OCI-LY7 (cell line): ENCODE data around the gene GTF2B. TPM values are rescaled to one million over a fixed set of nuclear protein-coding genes. Genes with fewer than 3 reads are reported as not detected.

ENCODE experiments used
- BruUV-seq: library from RNA; stranded (reverse); fragments of 400-500 nt; replicated peaks from 2 replicates; lab custom pipeline; 2021; lab: Mats Ljungman, UMichigan
- CTCF ChIA-PET: fragments of 300-600 bp; sonication (Branson Sonifier 250); formaldehyde crosslinking; loops from one replicate; lab custom pipeline; 2022; ENCODE audit warnings: antibody characterized with exemption; ENCODE audit not compliant: unreplicated experiment; lab: Charles Lee
- POLR2A ChIA-PET: fragments of 300-600 bp; sonication (Branson Sonifier 250); formaldehyde crosslinking; loops from one replicate; lab custom pipeline; 2022; ENCODE audit warnings: antibody characterized with exemption; lab: Charles Lee
- DNase-seq: peaks from one replicate; pipeline ENCODE4 v3.0.0-alpha.2; 2015; ENCODE audit warnings: low spot score
- H2AFZ ChIP-seq: fragments of 200-600 bp; sonication (generic), shearing (Covaris generic); 2 replicates; pipeline ENCODE4 v1.6.1; 2014; ENCODE audit warnings: mild to moderate bottlenecking, antibody characterized with exemption, low read length, moderate library complexity
- H3K27ac ChIP-seq: fragments of 200-600 bp; sonication (generic); 2 replicates; pipeline ENCODE4 v1.5.1; 2014; ENCODE audit warnings: mixed run types, low read depth, mild to moderate bottlenecking, moderate library complexity, low read length, inconsistent platforms; ENCODE audit not compliant: poor library complexity, severe bottlenecking
- H3K36me3 ChIP-seq: fragments of 200-600 bp; sonication (generic); 2 replicates; pipeline ENCODE4 v1.6.1; 2014; ENCODE audit warnings: mild to moderate bottlenecking, antibody characterized with exemption, low read length, moderate library complexity, mixed read lengths; ENCODE audit not compliant: insufficient read depth
- H3K4me1 ChIP-seq: fragments of 200-600 bp; sonication (generic); 2 replicates; pipeline ENCODE4 v1.5.1; 2014; ENCODE audit warnings: mild to moderate bottlenecking, low read length; ENCODE audit not compliant: insufficient read depth, poor library complexity, severe bottlenecking
- H3K4me2 ChIP-seq: fragments of 200-600 bp; sonication (generic); 2 replicates; pipeline ENCODE4 v1.6.1; 2014; ENCODE audit warnings: mild to moderate bottlenecking, low read length
- H3K4me3 ChIP-seq: fragments of 200-600 bp; sonication (generic); 2 replicates; pipeline ENCODE4 v1.5.1; 2014; ENCODE audit warnings: mild to moderate bottlenecking, low read depth, low read length; ENCODE audit not compliant: poor library complexity, severe bottlenecking
- H3K79me2 ChIP-seq: fragments of 200-600 bp; sonication (generic); 2 replicates; pipeline ENCODE4 v1.6.1; 2016; ENCODE audit warnings: low read depth, mild to moderate bottlenecking, low read length, moderate library complexity, mixed read lengths; ENCODE audit not compliant: insufficient read depth
- H3K9me2 ChIP-seq: fragments of 200-600 bp; sonication (generic); 2 replicates; pipeline ENCODE4 v1.6.1; 2016; ENCODE audit warnings: mild to moderate bottlenecking, low read length, mixed read lengths; ENCODE audit not compliant: insufficient read depth
- H3K9me3 ChIP-seq: fragments of 200-600 bp; sonication (generic); 2 replicates; pipeline ENCODE4 v1.6.1; 2014; ENCODE audit warnings: mild to moderate bottlenecking, mixed run types, low read length, mixed read lengths
- H4K20me1 ChIP-seq: fragments of 200-600 bp; sonication (generic); 2 replicates; pipeline ENCODE4 v1.6.1; 2014; ENCODE audit warnings: mild to moderate bottlenecking, antibody characterized with exemption, low read length, moderate library complexity, mixed read lengths; ENCODE audit not compliant: insufficient read depth
- CTCF ChIP-seq: fragments of 200-600 bp; sonication (generic); conservative IDR thresholded peaks from 2 replicates; pipeline ENCODE4 v1.5.1; 2014; ENCODE audit warnings: mild to moderate bottlenecking, antibody characterized with exemption, low read length, moderate library complexity, mixed read lengths
- EZH2phosphoT487 ChIP-seq: fragments of 200-600 bp; sonication (generic); IDR thresholded peaks from 2 replicates; pipeline ENCODE4 v1.6.1; 2018; ENCODE audit warnings: low read depth, borderline replicate concordance, mild to moderate bottlenecking, mixed run types, antibody characterized with exemption, low read length, moderate library complexity, mixed read lengths
- intact Hi-C: fragments of 100-400 bp; cut with micrococcal nuclease; formaldehyde crosslinking; loops from one replicate; pipeline ENCODE4 v1.10.0; 2022; ENCODE audit not compliant: unreplicated experiment
- total RNA-seq, 2 experiments: library from RNA; depleted of rRNA in 1 of 2; stranded (reverse); fragments of >200 nt in 1 of 2; shearing (Covaris generic) in 1 of 2; gene quantifications; 2 replicates each; pipeline ENCODE4 v1.2.3, GENCODE V29; 2014 to 2022

The GTF2B gene
- total RNA-seq, 2 experiments from 2014 or later: 28.9 to 40.3 TPM

GRCh38 chr1:88911161-88911560 lies 19.8 kb upstream of the GTF2B start:
- no peaks in the 10 kb centered on the region for H3K36me3 ChIP-seq
- no peak overlapping the region for H2AFZ ChIP-seq
- H3K79me2 ChIP-seq: no peaks in the 10 kb centered on the region
- H3K9me2 ChIP-seq: no peaks in the 10 kb centered on the region
- H3K27ac ChIP-seq: no peak overlapping the region
- intact Hi-C loops: no loop called here
- H3K4me2 ChIP-seq: no peak overlapping the region
- CTCF ChIA-PET: no interaction called here
- no peak for TF ChIP-seq CTCF
- TF ChIP-seq EZH2phosphoT487: no peak
- H3K4me3 ChIP-seq: no peak overlapping the region
- H3K9me3 ChIP-seq: no peaks in the 10 kb centered on the region
- H3K4me1 ChIP-seq: no peaks in the 10 kb centered on the region
- H4K20me1 ChIP-seq: no peaks in the 10 kb centered on the region
- BruUV-seq: no TSS peak
- POLR2A ChIA-PET: no interaction called here
- DNase-seq: no peak

- intact Hi-C loops: no loop called here
- no TSS peak for BruUV-seq
- H2AFZ ChIP-seq: no peak overlapping the region
These were observed 19.0 kb upstream of the GTF2B start for GRCh38 chr1:88910401-88910800.

More at GRCh38 chr1:88910401-88910800, 19.0 kb upstream of the GTF2B start:
- no peak overlapping the region for H3K4me3 ChIP-seq
- no peaks in the 10 kb centered on the region for H4K20me1 ChIP-seq
- H3K9me3 ChIP-seq: no peaks in the 10 kb centered on the region
- POLR2A ChIA-PET: interaction anchor here (0.6 kb wide), 1 partner anchor 33 kb away, joined by 3 read pairs; no protein-coding TSS in a partner anchor
- no peaks in the 10 kb centered on the region for H3K4me1 ChIP-seq
- CTCF ChIA-PET: no interaction called here
- no peaks in the 10 kb centered on the region for H3K36me3 ChIP-seq
- no peak for DNase-seq
- H3K79me2 ChIP-seq: no peaks in the 10 kb centered on the region
- TF ChIP-seq EZH2phosphoT487 (no peak), CTCF (no peak)
- no peak overlapping the region for H3K4me2 ChIP-seq
- H3K9me2 ChIP-seq: no peaks in the 10 kb centered on the region
- H3K27ac ChIP-seq: no peak overlapping the region
